ENCODE data around the gene HDAC4.

The HDAC4 gene

DNA sequence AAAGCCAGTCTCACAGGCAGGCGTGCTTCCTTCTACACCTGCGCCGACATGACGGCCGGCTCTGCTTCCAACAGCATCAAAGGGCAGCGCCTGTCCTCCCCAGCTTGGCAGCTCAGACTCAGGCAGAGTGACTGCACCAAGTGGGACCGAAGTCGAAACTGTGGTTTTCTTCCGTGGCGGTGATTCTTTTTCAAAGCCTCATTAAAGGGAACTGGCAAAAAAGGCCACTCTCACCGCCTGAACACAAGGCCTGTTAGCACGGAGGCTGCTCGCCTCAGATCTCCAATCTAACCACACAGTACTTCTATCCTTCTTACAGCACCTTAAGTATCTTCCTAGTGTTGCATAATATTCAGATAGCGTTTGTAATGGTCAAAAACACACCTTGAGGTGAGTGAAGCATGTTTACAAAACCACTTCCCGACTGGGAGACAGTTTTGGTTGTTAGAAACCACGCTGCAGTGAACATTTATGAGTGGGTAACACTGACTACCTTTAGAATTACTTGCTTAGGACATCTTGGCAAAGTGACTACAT is 236.4 kb downstream of the HDAC4 start:
- DNase-seq = peak in 1 of 2 donors; percentile 19

- no peak for DNase-seq
These were observed 237.0 kb downstream of the HDAC4 start for GRCh38 chr2:239163688-239164334.

- no peak for DNase-seq
These were observed 237.7 kb downstream of the HDAC4 start for GRCh38 chr2:239162976-239163687.

GRCh38 chr2:239162141-239162821 is 238.5 kb downstream of the HDAC4 start:
- no peak for DNase-seq

DNA sequence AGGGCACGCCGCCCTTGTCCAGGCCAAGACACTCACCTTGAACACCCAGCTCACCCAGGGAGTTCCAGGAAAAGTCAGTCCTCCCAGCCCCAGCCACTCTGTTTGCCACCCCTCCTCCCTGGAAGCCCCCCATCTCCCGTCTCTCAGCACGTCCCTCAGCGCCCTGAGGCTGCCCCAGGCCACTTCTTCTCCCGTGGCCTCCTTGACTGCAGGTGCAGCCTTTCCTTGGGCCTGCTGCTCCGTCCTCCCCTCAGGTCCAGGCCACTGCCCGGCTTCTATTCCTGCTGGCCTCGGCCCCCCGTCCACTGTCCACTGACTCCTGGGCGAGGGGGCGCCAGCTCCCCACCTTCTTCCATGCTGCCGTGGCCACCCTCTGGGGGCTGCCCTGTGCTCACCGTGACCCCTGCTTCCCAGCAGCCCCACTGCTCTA is 239.1 kb downstream of the HDAC4 start:
- DNase-seq = no peak

- DNase-seq = no peak
These were observed 240.3 kb downstream of the HDAC4 start for GRCh38 chr2:239160226-239161143.

GRCh38 chr2:239159476-239159911 is 241.3 kb downstream of the HDAC4 start:
- no peak for DNase-seq

DNA sequence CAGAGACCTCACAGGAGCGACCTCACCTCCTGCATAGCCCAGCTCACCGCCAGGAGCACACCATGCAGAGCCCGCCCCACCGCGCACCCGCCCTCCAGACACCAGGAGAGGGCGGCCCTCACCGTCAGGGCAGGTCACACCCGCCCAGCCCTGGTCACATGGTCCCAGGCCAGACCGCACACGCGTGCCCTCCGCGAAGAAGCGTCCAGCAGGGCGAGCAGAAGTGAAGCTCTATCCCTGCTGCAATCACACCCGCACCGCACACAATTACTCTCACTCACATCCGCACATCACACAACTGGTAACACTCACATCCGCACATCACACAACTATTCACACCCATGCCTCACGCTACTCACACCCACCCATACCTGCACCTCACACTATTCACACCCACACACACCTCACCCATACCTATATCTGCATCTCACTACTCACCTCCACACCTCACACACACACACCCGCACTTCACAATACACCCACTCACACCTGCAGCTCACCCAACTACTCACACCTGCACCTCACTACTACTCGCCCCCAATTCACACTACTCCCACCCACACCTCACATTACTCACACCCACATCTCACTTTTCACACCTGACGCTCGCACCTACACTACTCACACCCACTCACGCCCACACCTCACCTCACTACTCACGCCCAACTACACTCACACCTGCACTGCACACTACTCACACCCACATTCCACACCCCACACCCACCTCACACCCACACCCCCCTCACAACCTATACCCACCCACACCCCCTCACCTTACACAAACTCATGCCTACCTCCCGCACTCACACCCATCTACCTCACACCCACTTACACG is 242.0 kb downstream of the HDAC4 start:
- no peak for DNase-seq

DNA sequence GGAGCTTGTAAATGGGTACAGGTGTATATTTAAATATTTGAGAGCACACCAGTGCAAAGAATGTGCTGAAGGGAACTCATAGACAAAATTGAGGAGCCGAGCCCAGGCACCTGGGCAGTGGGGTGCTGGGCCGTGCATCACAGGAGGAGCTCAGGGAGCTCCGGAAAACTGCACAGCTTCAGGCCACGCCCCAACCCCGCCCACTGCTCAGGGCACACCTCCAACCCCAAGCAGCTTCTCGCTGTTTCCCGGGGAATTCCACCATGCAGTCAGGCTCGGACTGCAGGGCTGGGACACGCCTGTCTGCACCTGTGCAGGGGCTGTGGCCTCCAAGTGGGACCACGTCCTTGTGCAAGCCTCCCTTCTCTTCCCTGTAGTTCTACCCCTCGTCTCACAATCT is 243.0 kb downstream of the HDAC4 start:
- no peak for DNase-seq

- DNase-seq = no peak
These were observed 243.6 kb downstream of the HDAC4 start for GRCh38 chr2:239157269-239157668.

- DNase-seq = no peak
These were observed 244.1 kb downstream of the HDAC4 start for GRCh38 chr2:239156516-239157265.

- DNase-seq = no peak
These were observed 244.9 kb downstream of the HDAC4 start for GRCh38 chr2:239155806-239156480.

DNA sequence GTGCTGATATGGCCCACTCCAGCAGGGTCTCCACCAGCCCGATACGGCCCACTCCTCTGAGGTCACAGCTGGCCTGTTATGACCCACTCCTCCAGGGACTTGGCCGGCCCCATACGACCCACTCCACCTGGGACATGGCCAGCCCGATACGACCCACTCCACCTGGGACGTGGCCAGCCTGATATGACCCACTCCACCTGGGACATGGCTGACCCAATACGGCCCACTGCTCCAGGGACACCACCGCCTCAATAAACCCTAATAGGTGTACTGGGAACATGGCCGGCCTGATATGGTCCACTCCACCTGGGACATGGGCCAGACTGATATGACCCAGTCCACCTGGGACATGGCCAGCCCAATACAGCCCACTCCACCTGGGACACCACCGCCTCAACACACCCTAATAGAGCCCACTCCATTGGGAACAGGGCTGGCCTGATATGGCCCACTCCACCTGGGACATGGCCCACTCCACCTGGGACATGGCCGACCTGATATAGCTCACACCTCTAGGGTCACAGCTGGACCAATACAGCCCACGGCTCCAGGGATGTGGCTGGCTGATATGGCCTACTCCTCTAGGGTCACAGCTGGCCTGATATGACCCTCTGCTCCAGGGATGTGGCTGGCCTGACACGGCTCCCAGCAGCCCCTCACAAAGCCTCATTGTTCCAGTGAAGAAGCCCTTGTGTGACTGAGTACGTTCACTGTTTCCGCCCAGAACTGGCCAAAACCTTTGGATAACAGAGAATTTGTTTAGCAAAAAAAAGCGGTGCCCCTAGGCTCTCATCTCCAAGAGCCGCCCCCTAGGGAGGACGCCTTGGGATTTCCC is 245.6 kb downstream of the HDAC4 start:
- peak; percentile 81 to 88 for DNase-seq

DNA sequence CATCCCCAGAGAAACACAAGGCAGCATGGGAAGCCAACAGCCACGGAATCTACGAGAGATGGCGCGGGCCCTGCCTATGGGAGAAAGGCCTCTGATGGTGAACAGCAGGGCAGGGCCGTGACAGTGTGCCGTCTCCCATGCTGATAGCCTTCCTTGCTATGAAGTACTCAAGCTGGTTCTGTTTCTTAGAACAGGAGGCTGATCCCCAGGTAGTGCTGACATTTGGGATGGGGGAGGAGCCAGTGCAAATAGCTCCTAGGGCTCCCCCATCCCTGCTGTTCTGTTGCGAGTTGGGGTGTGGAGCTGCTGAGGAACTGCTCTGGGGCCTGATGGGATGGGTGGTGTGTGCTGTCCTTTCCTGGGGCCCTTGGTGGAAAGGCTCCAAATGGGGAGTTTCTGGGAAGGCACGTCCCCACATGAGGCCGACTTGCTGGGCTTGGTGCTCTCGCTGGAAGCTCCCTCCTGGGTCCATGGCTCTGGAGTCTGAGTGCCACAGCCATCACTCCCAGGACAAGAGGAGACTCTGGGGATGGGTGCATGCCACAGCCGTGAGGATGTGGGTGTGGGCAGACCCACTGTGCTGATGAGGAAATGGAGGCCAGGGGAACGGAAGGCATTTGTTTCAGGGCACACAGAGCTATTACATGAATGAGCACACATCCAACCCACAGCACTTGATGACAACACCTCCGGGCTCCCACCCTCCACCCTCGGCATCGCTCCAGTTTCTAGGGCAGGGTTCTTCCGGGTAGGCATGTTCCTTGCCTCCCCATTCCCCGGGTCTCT is 246.8 kb downstream of the HDAC4 start:
- no peak for DNase-seq

DNA sequence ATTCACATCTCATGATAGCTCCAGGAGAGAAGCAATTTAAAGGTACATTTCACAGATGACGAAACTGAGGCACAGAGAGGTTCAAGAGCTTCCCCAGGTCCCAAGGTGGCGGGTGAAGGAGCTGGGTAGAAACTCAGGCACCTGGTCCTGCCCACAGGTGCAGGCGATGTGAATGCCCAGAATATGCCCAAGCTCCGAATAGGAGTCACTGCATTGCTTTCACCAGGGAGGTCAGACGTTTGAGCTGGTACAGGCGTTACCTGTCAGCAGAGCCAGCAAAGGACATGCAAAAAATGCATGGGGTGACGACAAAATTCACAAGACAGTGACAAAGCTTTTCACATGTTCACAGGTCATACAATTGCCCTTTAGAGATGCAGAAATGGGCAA is 247.9 kb downstream of the HDAC4 start:
- DNase-seq = no peak

- no peak for DNase-seq
These were observed 248.4 kb downstream of the HDAC4 start for GRCh38 chr2:239152239-239152915.

DNA sequence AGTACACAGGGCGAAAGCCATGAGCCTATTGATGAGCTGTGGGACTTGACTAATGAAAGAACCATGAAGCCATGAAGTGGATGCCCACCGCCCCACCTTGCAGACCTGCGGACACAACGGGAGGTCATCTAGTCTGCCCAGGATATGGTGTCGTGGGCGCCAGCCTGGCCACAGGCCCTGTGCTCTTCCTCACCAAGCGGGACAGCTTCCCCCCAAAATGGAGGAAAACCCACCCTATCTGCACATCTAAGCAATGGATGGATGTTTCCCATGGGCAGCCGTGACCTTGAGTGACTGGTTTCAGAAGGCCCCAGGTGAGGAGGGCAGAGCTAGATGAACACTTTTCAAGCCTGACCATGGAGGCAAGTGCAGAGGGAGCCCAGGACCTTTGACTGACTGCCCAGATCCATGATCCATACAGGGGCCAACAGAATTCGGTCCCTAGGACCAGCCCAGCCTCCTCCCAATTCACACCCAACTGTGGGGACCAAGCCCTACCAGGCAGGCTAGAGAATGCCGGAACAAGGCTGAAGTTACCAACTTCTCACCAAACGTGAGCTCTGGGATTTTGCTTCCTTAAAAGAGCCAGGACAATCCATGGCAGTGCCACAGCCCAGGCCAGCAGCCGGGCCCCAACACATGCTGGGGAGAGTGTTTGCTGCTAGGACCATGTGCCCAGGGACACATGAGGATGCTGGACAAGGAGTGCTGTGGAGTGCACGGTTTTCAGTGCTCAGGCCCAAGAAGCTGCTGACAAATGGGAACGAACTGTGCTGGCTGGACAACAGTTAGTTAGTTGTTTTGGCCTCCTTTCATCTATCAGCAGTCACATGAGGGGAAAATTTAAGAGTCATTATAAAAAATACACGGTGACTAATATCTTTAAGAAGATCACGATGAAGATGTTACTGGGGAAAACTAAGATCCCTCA is 249.4 kb downstream of the HDAC4 start:
- no peak for DNase-seq

Measured in hippocampal formation (tissue), 2 donors.